ENCODE results near the gene CIC. TPM values are rescaled to one million over a fixed set of nuclear protein-coding genes. Genes with fewer than 3 reads are reported as not detected.

The CIC gene
- polyA plus RNA-seq, 2 of the 4 experiments (the other 2 are of a cell fraction), result 7.2 to 56.4 TPM

GRCh38 chr19:42253245-42254088 lies 15.6 kb upstream of the CIC start (continued):
- TF ChIP-seq MAFK (IDR thresholded peaks at IDR 0.05; ENCODE audit: partially characterized antibody) (no peak), ZSCAN20 (CRISPR knock-in tag; IDR thresholded peaks at IDR 0.05) (no peak), MYC (IDR thresholded peaks at IDR 0.05; ENCODE audit: borderline replicate concordance, low read length) (no peak), SMC3 (IDR thresholded peaks at IDR 0.05) (no peak; the same call in 1 of the 3 replicates)
- TF ChIP-seq, protein P1, sequence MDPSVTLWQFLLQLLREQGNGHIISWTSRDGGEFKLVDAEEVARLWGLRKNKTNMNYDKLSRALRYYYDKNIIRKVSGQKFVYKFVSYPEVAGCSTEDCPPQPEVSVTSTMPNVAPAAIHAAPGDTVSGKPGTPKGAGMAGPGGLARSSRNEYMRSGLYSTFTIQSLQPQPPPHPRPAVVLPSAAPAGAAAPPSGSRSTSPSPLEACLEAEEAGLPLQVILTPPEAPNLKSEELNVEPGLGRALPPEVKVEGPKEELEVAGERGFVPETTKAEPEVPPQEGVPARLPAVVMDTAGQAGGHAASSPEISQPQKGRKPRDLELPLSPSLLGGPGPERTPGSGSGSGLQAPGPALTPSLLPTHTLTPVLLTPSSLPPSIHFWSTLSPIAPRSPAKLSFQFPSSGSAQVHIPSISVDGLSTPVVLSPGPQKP (IDR thresholded peaks at IDR 0.05; ENCODE audit: low read depth, low read length), result no peak

DNA sequence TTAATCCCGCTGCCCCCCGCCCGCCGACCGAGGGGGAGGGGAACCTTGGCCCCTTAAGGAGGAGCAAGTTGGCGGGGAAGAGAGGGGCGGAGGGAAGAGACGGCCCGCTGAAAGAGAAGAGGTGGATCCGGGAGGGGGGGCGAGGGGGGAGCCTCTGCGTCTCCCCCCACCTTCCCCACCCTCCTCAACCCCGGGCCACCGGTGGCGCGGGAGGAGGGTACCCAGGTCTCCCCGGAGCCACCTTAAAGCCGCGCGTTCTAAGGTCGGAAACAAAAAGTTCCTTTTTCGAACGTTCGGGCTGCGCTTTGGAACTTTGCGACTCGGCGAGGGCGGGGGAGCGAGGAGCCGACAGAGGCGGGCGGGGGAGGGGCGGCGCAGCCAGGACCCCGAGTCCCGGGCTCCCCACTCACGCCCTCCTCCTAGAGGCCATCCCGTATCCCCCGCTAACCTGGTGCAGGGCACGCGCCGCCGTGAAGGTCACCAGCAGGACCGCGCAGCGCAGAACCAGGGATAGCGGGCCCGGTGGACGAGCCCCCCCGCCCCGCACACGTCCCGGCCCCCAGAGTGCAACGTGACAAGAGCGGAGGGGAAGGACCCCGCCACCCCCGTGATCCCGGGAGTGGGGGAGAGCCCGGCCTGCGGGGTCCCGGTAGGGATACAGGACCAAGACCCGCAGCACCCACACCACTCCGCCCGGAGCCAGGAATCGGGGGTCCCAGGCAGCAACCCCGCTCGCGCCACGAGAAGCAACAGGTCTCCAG lies 14.8 kb upstream of the CIC start:
- FAIRE-seq (no peak), DNase-seq (ENCODE audit: low read depth in 1 of 2, low spot score in 1 of 2) (peak; percentile 92), ATAC-seq (peak; percentile 25 to 41)
- ChIA-PET POLR2A (interaction anchor here (3.4 kb wide), 1 partner anchor 11 kb away, joined by 28 read pairs; the partner anchor contains the start of gene GSK3A), CTCF (interaction anchor here (1.8 to 12.6 kb wide), 2 partner anchors 9 to 22 kb away, joined by 4 to 373 read pairs; partner anchors contain the start of gene CIC)
- WGBS (ENCODE audit: missing lambda C conversion rate), result 2% methylated on average over 37 of the region's 70 CpGs
- Histone ChIP-seq H3K4me3 (peak overlapping the region; percentile 94), H3K4me2 (peak overlapping the region; percentile 92), H3K27ac (peak overlapping the region; percentile 94 to 96), H3K9me3 (no peaks in the 10 kb centered on the region), H3K4me1 (peaks cover 55% of the 10 kb centered on the region)
- TF ChIP-seq, protein P2, sequence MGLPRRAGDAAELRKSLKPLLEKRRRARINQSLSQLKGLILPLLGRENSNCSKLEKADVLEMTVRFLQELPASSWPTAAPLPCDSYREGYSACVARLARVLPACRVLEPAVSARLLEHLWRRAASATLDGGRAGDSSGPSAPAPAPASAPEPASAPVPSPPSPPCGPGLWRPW (IDR thresholded peaks at IDR 0.05), result no peak
- TF ChIP-seq HOXB13 (CRISPR knock-in tag; IDR thresholded peaks at IDR 0.05; ENCODE audit: low read depth) (no peak), JUN (IDR thresholded peaks at IDR 0.05) (no peak; a peak in 3 of 5 replicates), HEYL (CRISPR knock-in tag; IDR thresholded peaks at IDR 0.05) (no peak), CBX8 (IDR thresholded peaks at IDR 0.05) (no peak), FOXS1 (CRISPR knock-in tag; IDR thresholded peaks at IDR 0.05) (no peak), MYC (IDR thresholded peaks at IDR 0.05; ENCODE audit: borderline replicate concordance, low read length) (0 out of 2 replicates have a peak, but pooled peaks have one; percentile 52), CEBPB (IDR thresholded peaks at IDR 0.05) (no peak), ZFP36 (IDR thresholded peaks at IDR 0.05; ENCODE audit: borderline replicate concordance, partially characterized antibody) (no peak), KDM5A (IDR thresholded peaks at IDR 0.05) (no peak), EHF (CRISPR knock-in tag; IDR thresholded peaks at IDR 0.05) (no peak), NR3C1 (IDR thresholded peaks at IDR 0.05) (no peak), SREBF2 (IDR thresholded peaks at IDR 0.05) (no peak), SMC3 (IDR thresholded peaks at IDR 0.05) (peak; percentile 5; the same call in 2 of the 3 replicates), NPAS2 (CRISPR knock-in tag; IDR thresholded peaks at IDR 0.05; ENCODE audit: borderline replicate concordance) (0 out of 2 replicates have a peak, but pooled peaks have one; percentile 60), TFCP2L1 (CRISPR knock-in tag; IDR thresholded peaks at IDR 0.05) (peak; percentile 86; the same call in 1 of the 2 replicates), RARB (CRISPR knock-in tag; IDR thresholded peaks at IDR 0.05) (0 out of 2 replicates have a peak, but pooled peaks have one; percentile 20), ZC3H11A (IDR thresholded peaks at IDR 0.05) (no peak), BHLHE40 (IDR thresholded peaks at IDR 0.05; ENCODE audit: low read depth, low read length) (no peak), ZNF302 (CRISPR knock-in tag; IDR thresholded peaks at IDR 0.05) (no peak), POLR2A (IDR thresholded peaks at IDR 0.05; ENCODE audit: low read length) (peak; percentile 13; the same call in 1 of the 2 replicates), ZSCAN20 (CRISPR knock-in tag; IDR thresholded peaks at IDR 0.05) (no peak), MAZ (IDR thresholded peaks at IDR 0.05; ENCODE audit: borderline replicate concordance, low read depth, low read length) (peak; percentile 94; the same call in 1 of the 2 replicates), KDM1A (IDR thresholded peaks at IDR 0.05; ENCODE audit: low read depth) (no peak)
- TF ChIP-seq, protein P3, sequence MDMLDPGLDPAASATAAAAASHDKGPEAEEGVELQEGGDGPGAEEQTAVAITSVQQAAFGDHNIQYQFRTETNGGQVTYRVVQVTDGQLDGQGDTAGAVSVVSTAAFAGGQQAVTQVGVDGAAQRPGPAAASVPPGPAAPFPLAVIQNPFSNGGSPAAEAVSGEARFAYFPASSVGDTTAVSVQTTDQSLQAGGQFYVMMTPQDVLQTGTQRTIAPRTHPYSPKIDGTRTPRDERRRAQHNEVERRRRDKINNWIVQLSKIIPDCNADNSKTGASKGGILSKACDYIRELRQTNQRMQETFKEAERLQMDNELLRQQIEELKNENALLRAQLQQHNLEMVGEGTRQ (IDR thresholded peaks at IDR 0.05), result no peak
- TF ChIP-seq, protein P4, sequence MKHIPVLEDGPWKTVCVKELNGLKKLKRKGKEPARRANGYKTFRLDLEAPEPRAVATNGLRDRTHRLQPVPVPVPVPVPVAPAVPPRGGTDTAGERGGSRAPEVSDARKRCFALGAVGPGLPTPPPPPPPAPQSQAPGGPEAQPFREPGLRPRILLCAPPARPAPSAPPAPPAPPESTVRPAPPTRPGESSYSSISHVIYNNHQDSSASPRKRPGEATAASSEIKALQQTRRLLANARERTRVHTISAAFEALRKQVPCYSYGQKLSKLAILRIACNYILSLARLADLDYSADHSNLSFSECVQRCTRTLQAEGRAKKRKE (CRISPR knock-in tag; IDR thresholded peaks at IDR 0.05; ENCODE audit: low read depth), result no peak
- TF ChIP-seq, protein P5, sequence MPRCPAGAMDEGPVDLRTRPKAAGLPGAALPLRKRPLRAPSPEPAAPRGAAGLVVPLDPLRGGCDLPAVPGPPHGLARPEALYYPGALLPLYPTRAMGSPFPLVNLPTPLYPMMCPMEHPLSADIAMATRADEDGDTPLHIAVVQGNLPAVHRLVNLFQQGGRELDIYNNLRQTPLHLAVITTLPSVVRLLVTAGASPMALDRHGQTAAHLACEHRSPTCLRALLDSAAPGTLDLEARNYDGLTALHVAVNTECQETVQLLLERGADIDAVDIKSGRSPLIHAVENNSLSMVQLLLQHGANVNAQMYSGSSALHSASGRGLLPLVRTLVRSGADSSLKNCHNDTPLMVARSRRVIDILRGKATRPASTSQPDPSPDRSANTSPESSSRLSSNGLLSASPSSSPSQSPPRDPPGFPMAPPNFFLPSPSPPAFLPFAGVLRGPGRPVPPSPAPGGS (IDR thresholded peaks at IDR 0.05), result no peak
- TF ChIP-seq, protein P1 (IDR thresholded peaks at IDR 0.05; ENCODE audit: low read depth, low read length), result no peak
- TF ChIP-seq, protein P6, sequence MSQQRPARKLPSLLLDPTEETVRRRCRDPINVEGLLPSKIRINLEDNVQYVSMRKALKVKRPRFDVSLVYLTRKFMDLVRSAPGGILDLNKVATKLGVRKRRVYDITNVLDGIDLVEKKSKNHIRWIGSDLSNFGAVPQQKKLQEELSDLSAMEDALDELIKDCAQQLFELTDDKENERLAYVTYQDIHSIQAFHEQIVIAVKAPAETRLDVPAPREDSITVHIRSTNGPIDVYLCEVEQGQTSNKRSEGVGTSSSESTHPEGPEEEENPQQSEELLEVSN (IDR thresholded peaks at IDR 0.05; ENCODE audit: borderline replicate concordance, low read depth), result 0 out of 2 replicates have a peak, but pooled peaks have one; percentile 21

Data from A549 (cell line).